Thyroid gland (tissue), 4 donors: Measurements from ENCODE around the gene B4GALT4.

Experiments used
- CTCF ChIP-seq, 6 experiments: fragments of 200-600 bp in 3 of 6; fragments of 450-650 bp in 3 of 6; sonication (generic) in 3 of 6; IDR thresholded peaks; one replicate each; pipeline ENCODE4 v1.5.1; 2016 to 2019; ENCODE audit warnings: antibody characterized with exemption in 6 of 6, mild to moderate bottlenecking in 2 of 6, inconsistent platforms in 1 of 6, moderate library complexity in 1 of 6
- POLR2A ChIP-seq, 2 donors: fragments of 450-650 bp; IDR thresholded peaks; one replicate each; pipeline ENCODE4 v1.6.1; 2017; ENCODE audit warnings: antibody characterized with exemption in 2 of 2, mild to moderate bottlenecking in 2 of 2, moderate library complexity in 1 of 2

GRCh38 chr3:119211803-119212202 is 28.9 kb downstream of the B4GALT4 start:
- TF ChIP-seq CTCF (IDR thresholded peaks at IDR 0.05) (no peak), POLR2A (IDR thresholded peaks at IDR 0.05) (no peak)
